Activated naive CD4-positive, alpha-beta T cell treated with anti-CD3 and anti-CD28 coated beads, Interleukin-2, amount 50 U/mL, for 24 hours (primary cell): Measurements from ENCODE around the gene AMN1.
A peak's percentile ranks its signal among the peaks of the same experiment; 100 is the strongest.

ENCODE experiments used
- H3K27ac Mint-ChIP-seq: one replicate; pipeline ENCODE4 v1.8.0; 2021; ENCODE audit warnings: mild to moderate bottlenecking, mixed read lengths
- H3K27me3 Mint-ChIP-seq: one replicate; pipeline ENCODE4 v1.8.0; 2021; ENCODE audit warnings: mixed read lengths
- H3K36me3 Mint-ChIP-seq: one replicate; pipeline ENCODE4 v1.8.0; 2021; ENCODE audit warnings: mixed read lengths
- H3K4me1 Mint-ChIP-seq: one replicate; pipeline ENCODE4 v1.8.0; 2021; ENCODE audit warnings: mixed read lengths
- H3K4me3 Mint-ChIP-seq: one replicate; pipeline ENCODE4 v1.8.0; 2021; ENCODE audit warnings: mild to moderate bottlenecking, mixed read lengths
- H3K9me3 Mint-ChIP-seq: one replicate; pipeline ENCODE4 v1.8.0; 2021; ENCODE audit warnings: mixed read lengths

Gene AMN1

GRCh38 chr12:31669020-31669419 lies 59.8 kb downstream of the AMN1 start:
- H3K36me3 Mint-ChIP-seq, result peaks cover 22% of the 10 kb centered on the region
- H3K4me1 Mint-ChIP-seq, result peaks cover 5% of the 10 kb centered on the region
- H3K27me3 Mint-ChIP-seq, result no peaks in the 10 kb centered on the region
- no peak overlapping the region for H3K27ac Mint-ChIP-seq
- no peaks in the 10 kb centered on the region for H3K9me3 Mint-ChIP-seq
- H3K4me3 Mint-ChIP-seq, result no peak overlapping the region

DNA sequence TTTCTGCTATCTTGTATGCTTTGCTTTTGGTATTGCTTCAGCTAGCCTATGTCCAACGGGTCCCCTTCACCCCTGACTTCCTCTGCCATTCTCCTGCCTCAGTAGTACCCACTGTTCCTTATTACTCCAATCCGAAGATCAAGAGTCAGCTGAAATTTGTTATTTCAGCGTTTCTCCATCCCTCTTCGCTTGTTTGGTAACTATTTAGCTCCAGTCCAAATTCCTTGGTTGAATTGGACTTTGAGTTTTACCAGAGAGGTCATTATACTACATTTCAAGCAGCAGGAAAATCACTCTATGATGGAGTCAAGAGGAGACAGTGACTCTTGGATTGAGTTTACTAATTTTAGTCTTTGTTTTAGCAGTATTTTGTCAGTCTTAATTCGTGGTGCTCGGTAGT lies 64.8 kb downstream of the AMN1 start:
- H3K27me3 Mint-ChIP-seq, result no peaks in the 10 kb centered on the region
- peaks cover 6% of the 10 kb centered on the region for H3K36me3 Mint-ChIP-seq
- no peaks in the 10 kb centered on the region for H3K9me3 Mint-ChIP-seq
- no peak overlapping the region for H3K4me3 Mint-ChIP-seq
- H3K27ac Mint-ChIP-seq, result no peak overlapping the region
- peaks cover 13% of the 10 kb centered on the region for H3K4me1 Mint-ChIP-seq

DNA sequence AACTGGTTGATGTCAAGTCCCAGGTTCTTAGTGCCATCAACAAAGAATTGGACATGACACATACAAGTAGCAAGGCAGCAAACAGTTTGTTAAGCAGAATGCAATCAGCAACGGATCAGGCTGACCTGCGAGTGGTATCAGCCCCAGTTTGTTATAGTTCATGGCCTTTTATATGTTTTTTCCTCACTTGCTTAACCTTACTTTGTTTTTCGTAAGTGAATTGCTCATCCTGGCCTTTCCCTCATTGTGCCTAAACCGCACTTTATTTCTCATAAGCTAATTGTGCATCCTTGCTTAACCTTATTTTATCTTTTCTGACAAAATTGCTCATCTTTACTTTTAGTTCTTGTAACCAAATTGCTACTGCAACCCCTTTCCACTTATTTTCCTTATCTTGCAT lies 65.2 kb downstream of the AMN1 start:
- Mint-ChIP-seq H3K36me3 (peaks cover 4% of the 10 kb centered on the region), H3K9me3 (no peaks in the 10 kb centered on the region), H3K27ac (no peak overlapping the region), H3K27me3 (no peaks in the 10 kb centered on the region), H3K4me1 (peaks cover 15% of the 10 kb centered on the region), H3K4me3 (no peak overlapping the region)

GRCh38 chr12:31662176-31662849 lies 66.5 kb downstream of the AMN1 start:
- Mint-ChIP-seq H3K27me3 (no peaks in the 10 kb centered on the region), H3K4me3 (no peak overlapping the region), H3K27ac (no peak overlapping the region), H3K36me3 (peaks cover 4% of the 10 kb centered on the region), H3K9me3 (no peaks in the 10 kb centered on the region), H3K4me1 (peaks cover 23% of the 10 kb centered on the region)

DNA sequence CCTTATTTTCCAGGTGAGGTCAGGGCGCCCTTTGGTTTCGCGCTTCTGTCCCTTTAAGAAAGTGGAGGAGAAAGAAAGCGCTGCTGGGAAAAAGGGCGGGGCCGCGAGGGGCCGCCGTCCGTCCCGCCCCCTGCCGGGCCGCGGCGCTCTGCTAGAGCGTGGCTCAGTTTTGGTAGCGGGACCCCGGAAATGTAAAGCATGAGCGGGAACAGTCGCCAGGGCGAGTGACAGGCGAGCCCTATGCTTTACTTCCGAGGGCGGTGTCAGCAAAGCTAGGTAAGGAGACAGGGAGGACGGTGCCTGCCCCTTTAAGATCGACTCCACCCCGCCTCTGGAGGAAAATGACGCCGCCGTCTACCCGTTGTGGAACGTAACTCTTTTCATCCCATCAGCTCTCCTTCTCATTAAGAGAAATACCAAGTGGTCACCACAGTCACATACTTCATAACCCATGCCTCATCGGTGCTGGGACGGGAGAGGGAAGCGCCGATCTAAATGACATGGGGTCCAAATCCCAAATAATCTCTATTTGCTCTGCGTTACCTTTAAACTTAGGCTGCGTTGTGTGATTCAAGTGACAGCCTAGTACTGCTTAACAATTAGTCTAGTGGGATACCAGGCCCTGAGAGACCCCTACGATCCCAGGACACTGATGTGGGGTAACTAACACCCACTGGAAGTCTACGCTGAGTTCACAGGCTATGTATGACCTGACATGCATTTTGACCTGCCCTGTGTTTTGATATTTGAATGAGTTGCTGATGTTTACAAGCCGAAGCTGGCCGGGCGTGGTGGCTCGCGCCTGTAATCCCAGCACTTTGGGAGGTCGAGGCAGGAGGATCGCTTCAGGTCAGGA lies 69.5 kb downstream of the AMN1 start, which contains the start of gene ETFBKMT:
TSS of gene ETFBKMT (plus strand) at position 602 of the 856 bp plus-strand sequence. CDS start 2,266 bp downstream, outside the sequence.
- Mint-ChIP-seq H3K36me3 (peaks cover 2% of the 10 kb centered on the region), H3K27me3 (no peaks in the 10 kb centered on the region), H3K4me1 (peaks cover 23% of the 10 kb centered on the region), H3K9me3 (no peaks in the 10 kb centered on the region), H3K27ac (peak within 1 kb of the TSS; percentile 97), H3K4me3 (peak within 1 kb of the TSS; percentile 94)

- H3K9me3 Mint-ChIP-seq, result no peaks in the 10 kb centered on the region
- peak overlapping the region; percentile 94 for H3K4me3 Mint-ChIP-seq
- peak overlapping the region; percentile 97 for H3K27ac Mint-ChIP-seq
- peaks cover 23% of the 10 kb centered on the region for H3K4me1 Mint-ChIP-seq
- no peaks in the 10 kb centered on the region for H3K27me3 Mint-ChIP-seq
- H3K36me3 Mint-ChIP-seq, result peaks cover 2% of the 10 kb centered on the region
These were observed 70.2 kb downstream of the AMN1 start for GRCh38 chr12:31658471-31659086.

GRCh38 chr12:31655792-31656191 lies 73.0 kb downstream of the AMN1 start:
- Mint-ChIP-seq H3K9me3 (no peaks in the 10 kb centered on the region), H3K27ac (no peak overlapping the region), H3K4me1 (peaks cover 31% of the 10 kb centered on the region), H3K4me3 (no peak overlapping the region), H3K36me3 (no peaks in the 10 kb centered on the region), H3K27me3 (no peaks in the 10 kb centered on the region)

- Mint-ChIP-seq H3K9me3 (no peaks in the 10 kb centered on the region), H3K4me3 (no peak overlapping the region), H3K27me3 (no peaks in the 10 kb centered on the region), H3K36me3 (no peaks in the 10 kb centered on the region), H3K4me1 (peaks cover 28% of the 10 kb centered on the region), H3K27ac (no peak overlapping the region)
These were observed 73.6 kb downstream of the AMN1 start for GRCh38 chr12:31655208-31655607.

DNA sequence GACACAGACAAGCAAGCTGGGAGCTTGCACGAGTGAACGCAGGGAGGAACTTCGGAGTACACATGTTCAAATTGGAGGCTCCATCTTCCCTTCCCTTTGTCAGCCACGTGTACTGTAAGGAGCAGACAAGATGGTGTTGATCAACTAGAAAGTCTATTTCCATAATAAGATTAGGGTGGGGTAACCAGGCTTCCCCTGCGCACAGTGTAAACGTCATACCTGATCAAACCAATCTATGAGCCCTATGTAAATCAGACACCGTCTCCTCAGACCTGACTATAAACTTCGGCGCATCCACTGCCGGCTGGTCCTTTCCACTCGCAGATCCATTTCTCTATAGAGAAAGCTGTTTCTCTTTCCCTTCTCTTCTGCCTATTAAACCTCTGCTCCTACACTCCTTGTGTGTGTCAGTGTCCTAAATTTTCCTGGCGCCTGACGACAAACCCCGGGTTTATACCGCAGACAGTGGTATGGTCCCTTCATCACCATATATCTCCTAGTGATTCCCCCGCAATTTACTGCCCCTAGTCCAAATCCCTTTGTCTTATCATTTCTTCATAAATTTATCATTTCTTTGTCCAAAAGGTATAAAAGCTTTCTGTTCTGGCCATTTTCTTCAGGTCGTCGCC lies 76.8 kb downstream of the AMN1 start:
- H3K27me3 Mint-ChIP-seq, result no peaks in the 10 kb centered on the region
- H3K9me3 Mint-ChIP-seq, result no peaks in the 10 kb centered on the region
- H3K4me1 Mint-ChIP-seq, result peaks cover 13% of the 10 kb centered on the region
- no peak overlapping the region for H3K27ac Mint-ChIP-seq
- H3K36me3 Mint-ChIP-seq, result no peaks in the 10 kb centered on the region
- H3K4me3 Mint-ChIP-seq, result peak overlapping the region; percentile 36

DNA sequence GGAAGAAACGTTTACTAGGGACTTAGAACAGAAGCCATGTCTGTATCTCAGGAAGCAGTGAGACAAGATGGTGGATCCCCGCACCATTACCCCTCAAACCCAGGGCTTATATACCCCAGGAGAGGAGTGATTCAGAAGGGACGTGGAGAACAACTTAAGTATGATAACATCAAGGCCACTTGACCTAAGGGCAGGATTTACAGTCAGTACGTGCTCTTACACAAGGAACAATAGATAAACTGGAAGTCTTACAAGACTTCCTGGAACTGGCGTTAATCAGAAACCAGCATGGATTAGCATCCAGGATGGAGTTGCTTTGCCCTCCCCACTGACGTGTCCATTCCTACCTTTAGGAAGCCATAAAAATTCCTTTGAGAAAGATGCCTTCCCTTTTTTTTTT lies 77.9 kb downstream of the AMN1 start:
- no peaks in the 10 kb centered on the region for H3K9me3 Mint-ChIP-seq
- H3K4me3 Mint-ChIP-seq, result peak overlapping the region; percentile 20
- no peaks in the 10 kb centered on the region for H3K27me3 Mint-ChIP-seq
- H3K36me3 Mint-ChIP-seq, result no peaks in the 10 kb centered on the region
- peaks cover 13% of the 10 kb centered on the region for H3K4me1 Mint-ChIP-seq
- H3K27ac Mint-ChIP-seq, result no peak overlapping the region

GRCh38 chr12:31647086-31647491 lies 81.7 kb downstream of the AMN1 start:
- Mint-ChIP-seq H3K27ac (no peak overlapping the region), H3K9me3 (no peaks in the 10 kb centered on the region)

GRCh38 chr12:31645924-31646323 lies 82.9 kb downstream of the AMN1 start:
- Mint-ChIP-seq H3K27me3 (no peaks in the 10 kb centered on the region), H3K9me3 (no peaks in the 10 kb centered on the region), H3K4me1 (no peaks in the 10 kb centered on the region), H3K36me3 (no peaks in the 10 kb centered on the region), H3K27ac (no peak overlapping the region), H3K4me3 (no peak overlapping the region)

More at GRCh38 chr12:31647086-31647491, 81.7 kb downstream of the AMN1 start:
- Mint-ChIP-seq H3K27me3 (no peaks in the 10 kb centered on the region), H3K4me3 (no peak overlapping the region), H3K4me1 (no peaks in the 10 kb centered on the region), H3K36me3 (no peaks in the 10 kb centered on the region)

DNA sequence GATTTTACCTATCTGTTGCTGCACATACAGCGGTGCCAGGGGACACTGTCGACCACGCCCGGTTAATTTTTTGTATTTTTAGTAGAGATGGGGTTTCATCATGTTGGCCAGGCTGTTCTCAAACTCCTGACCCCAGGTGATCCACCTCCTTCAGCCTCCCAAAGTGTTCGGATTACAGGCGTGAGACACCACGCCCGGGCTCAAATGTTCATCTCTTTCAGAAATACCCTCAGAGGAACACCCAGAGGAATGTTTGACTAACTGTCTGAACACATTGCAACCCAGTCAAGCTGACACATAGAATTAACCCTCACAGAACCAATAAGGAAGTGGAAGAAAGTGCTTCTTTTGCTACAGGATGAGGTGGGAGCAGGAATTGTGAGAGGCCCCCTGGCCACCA lies 84.3 kb downstream of the AMN1 start:
- H3K27me3 Mint-ChIP-seq, result no peaks in the 10 kb centered on the region
- no peak overlapping the region for H3K27ac Mint-ChIP-seq
- H3K4me3 Mint-ChIP-seq, result no peak overlapping the region

DNA sequence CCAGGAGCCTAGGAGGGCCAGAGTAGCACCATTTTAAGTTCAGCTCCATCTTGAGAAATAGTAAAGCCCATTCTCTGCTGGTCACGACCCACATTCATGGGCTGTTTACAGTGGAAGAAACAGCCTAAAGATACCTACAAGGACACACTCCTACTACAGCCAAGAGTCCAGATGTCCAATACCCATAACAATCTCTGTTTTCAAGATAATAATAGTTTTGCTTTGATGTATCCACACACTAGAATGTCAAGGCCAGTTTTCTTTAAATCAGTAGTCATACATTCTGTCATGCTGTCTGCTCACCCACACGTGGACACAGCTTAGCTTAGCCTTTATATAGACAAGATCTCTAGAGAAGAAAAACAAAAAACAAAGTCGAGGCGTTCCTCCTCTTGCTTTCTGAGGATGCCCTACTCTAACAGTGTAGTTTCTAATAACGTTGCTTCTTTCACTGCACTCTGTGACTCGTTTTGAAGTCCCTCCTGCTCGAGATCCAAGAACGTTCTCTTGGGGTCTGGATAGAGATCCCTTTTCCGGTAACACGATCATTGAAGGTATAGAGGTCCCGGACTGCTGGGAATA lies 87.2 kb downstream of the AMN1 start:
- H3K4me1 Mint-ChIP-seq, result peaks cover 2% of the 10 kb centered on the region
- H3K4me3 Mint-ChIP-seq, result no peak overlapping the region
- H3K9me3 Mint-ChIP-seq, result no peaks in the 10 kb centered on the region
- H3K27me3 Mint-ChIP-seq, result no peaks in the 10 kb centered on the region
- no peaks in the 10 kb centered on the region for H3K36me3 Mint-ChIP-seq
- no peak overlapping the region for H3K27ac Mint-ChIP-seq

More for the DNA sequence above, 84.3 kb downstream of the AMN1 start:
- Mint-ChIP-seq H3K4me1 (no peaks in the 10 kb centered on the region), H3K9me3 (no peaks in the 10 kb centered on the region), H3K36me3 (no peaks in the 10 kb centered on the region)

GRCh38 chr12:31634620-31635019 lies 94.2 kb downstream of the AMN1 start:
- peaks cover 7% of the 10 kb centered on the region for H3K4me1 Mint-ChIP-seq
- no peaks in the 10 kb centered on the region for H3K27me3 Mint-ChIP-seq
- no peak overlapping the region for H3K4me3 Mint-ChIP-seq
- no peaks in the 10 kb centered on the region for H3K9me3 Mint-ChIP-seq
- no peak overlapping the region for H3K27ac Mint-ChIP-seq
- no peaks in the 10 kb centered on the region for H3K36me3 Mint-ChIP-seq
